ENCODE measurements around the gene FSTL1.

Gene FSTL1

GRCh38 chr3:120441776-120442175 is 9.0 kb downstream of the FSTL1 start:
- in situ Hi-C loops (cut with HindIII; ENCODE audit: low sequenced_read_pairs) = no loop called here

GRCh38 chr3:120440762-120441161 is 10.0 kb downstream of the FSTL1 start:
- in situ Hi-C loops (cut with HindIII; ENCODE audit: low sequenced_read_pairs) = no loop called here

- in situ Hi-C loops (cut with HindIII; ENCODE audit: low sequenced_read_pairs) = no loop called here
These were observed 10.6 kb downstream of the FSTL1 start for GRCh38 chr3:120440001-120440703.

GRCh38 chr3:120438665-120439370 is 12.0 kb downstream of the FSTL1 start:
- in situ Hi-C loops (cut with HindIII; ENCODE audit: low sequenced_read_pairs) = no loop called here

DNA sequence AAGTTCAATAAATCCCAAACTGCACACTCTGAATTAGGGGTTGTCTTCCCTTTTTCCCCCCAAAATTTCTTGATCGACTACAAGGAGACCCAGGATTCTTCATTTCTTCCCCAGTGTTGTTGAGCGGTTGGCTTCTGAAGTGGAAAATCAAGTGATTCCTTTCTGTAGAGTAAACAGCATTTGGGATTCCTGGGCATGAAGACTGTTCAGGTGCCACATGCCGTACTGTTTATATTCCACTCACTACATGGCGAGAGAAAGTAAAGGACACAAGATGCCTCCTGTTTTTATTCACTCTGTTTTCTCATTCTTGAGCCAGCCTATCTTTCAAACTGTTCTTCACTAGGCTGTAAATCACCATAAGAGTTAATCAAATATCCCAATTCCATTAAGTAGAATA is 12.6 kb downstream of the FSTL1 start:
- in situ Hi-C loops (cut with HindIII; ENCODE audit: low sequenced_read_pairs) = no loop called here

DNA sequence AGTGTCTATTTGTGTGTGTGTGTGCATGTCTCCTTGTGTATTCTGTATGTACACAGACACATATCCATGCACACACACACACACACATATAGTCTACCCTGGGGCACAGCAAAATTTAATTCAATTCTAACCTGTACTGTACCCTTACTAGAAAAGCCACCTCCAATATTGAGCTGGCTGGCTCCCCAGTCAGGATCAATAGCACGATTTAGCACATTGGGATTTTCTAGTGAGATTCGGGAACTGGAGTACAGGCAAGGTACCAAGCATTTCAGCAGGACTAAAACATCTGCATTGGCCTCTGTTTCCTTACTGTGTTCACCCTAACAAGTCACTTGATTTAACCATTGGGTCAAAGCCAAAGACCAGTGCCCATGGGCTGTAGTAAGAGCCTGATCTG is 13.2 kb downstream of the FSTL1 start:
- in situ Hi-C loops (cut with HindIII; ENCODE audit: low sequenced_read_pairs) = no loop called here

GRCh38 chr3:120436523-120437050 is 14.2 kb downstream of the FSTL1 start:
- in situ Hi-C loops (cut with HindIII; ENCODE audit: low sequenced_read_pairs) = no loop called here

- in situ Hi-C loops (cut with HindIII; ENCODE audit: low sequenced_read_pairs) = no loop called here
These were observed 15.2 kb downstream of the FSTL1 start for GRCh38 chr3:120435621-120436020.

- in situ Hi-C loops (cut with HindIII; ENCODE audit: low sequenced_read_pairs) = no loop called here
These were observed 17.0 kb downstream of the FSTL1 start for GRCh38 chr3:120433662-120434331.

DNA sequence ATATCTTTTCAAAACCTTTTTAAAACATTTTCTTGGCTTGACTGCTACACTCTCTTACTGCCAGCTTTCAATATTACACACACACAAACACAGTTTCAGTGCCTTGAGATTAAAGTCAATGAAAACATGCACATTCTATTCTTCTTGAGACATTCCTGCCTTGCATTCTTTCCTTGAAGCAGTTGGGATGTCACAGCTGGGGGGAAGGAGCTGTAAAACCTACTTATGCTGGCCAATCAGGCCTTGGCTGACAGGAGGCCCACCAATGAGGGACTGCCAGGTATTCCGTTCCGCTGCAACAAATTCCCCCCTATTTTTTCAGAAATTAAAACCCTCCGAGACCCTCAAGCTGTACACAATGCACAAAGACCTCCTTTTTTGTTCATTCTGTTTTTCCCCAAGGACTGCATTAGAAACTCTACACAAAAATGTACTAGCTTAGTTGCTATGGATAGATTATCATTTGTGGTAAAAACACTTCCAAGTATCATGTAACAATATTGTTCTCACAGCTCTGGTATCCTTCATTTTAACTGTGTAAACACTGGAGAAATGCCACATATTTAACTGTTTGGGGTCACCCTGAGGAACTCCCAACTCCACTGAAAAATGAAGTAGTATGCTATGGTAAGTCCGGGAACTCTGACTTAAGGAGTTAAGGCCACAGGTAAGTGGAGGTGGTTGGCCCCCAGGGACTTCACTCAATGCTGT is 18.5 kb downstream of the FSTL1 start:
- in situ Hi-C loops (cut with HindIII; ENCODE audit: low sequenced_read_pairs) = no loop called here

DNA sequence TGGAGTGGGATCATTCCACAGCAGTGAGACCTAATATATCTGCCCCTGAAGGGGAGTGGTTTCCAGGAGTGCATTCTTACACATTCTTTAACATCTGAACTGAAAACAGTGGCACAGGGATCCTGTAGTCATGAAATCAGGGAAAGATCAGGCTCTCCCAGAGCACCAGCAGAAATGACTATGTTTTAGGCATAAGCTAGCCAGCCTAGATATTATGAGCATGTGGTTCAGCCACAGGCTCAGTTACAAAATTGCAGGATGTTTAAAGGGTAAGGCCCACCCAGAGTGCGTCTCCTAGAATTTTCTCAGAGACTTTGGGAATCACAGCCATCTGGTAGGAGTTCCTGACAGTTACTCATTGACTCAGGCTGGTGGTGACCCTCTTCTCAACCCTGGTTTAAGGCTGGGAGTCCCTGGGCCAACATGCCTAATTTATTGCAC is 20.9 kb downstream of the FSTL1 start:
- in situ Hi-C loops (cut with HindIII; ENCODE audit: low sequenced_read_pairs) = loop anchor here (5.0 kb wide), 1 partner anchor 37 kb away; no protein-coding TSS in a partner anchor

DNA sequence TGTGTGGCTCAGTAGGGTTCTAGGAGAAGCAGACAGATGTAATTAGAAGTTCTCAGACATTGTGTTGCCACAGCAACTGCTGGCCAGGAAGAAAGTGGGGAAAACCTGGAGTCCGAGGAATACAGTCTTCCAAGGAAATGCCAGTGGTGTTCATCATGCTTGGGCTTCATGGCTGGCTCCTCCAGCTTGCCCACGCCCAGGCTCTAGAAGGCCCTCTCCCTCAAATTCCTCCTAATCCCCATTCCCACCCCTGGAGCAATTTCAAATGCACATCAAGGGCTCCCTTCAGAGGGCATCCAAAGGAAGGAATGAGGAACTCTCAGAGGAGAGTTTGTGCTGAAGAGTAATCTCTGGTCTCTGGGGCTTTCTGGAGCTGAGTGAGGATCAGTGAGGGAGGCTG is 21.9 kb downstream of the FSTL1 start:
- in situ Hi-C loops (cut with HindIII; ENCODE audit: low sequenced_read_pairs) = loop anchor here (5.0 kb wide), 1 partner anchor 38 kb away; no protein-coding TSS in a partner anchor

GRCh38 chr3:120427201-120427600 is 23.6 kb downstream of the FSTL1 start:
- in situ Hi-C loops (cut with HindIII; ENCODE audit: low sequenced_read_pairs) = loop anchor here (5.0 kb wide), 1 partner anchor 40 kb away; no protein-coding TSS in a partner anchor

DNA sequence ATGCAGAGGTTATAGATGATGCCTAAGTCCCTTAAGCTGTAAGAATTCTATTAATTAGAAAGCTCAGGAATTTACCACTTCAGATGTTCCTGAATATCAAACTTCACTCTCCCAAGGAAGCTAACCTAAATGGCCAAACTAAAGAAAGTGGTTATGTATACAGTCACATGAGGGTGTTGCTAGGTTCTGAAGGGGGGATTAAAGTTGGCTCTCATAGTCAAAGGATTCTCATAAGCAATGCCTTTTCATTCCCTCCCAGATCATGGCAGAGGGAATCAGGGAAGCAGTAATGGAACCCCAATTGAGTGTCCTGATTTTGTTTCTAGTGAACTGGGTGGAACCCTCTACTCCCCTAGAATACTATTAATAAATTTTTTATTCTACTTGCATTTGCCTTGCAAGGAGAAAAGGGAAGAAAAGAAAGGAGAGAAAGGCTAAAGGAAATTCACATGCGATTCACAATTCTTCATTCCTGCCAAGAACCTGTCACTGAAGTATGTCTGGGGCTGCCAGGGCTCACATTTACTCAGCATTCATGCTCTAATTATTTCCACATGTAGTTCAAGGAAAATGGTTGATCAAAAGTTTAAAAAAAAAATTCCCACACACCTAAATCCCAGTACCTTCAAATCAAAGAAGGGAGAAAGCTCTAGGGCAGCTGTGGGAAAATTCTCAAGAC is 25.1 kb downstream of the FSTL1 start:
- in situ Hi-C loops (cut with HindIII; ENCODE audit: low sequenced_read_pairs) = loop anchor here (5.0 kb wide), 1 partner anchor 42 kb away; no protein-coding TSS in a partner anchor

DNA sequence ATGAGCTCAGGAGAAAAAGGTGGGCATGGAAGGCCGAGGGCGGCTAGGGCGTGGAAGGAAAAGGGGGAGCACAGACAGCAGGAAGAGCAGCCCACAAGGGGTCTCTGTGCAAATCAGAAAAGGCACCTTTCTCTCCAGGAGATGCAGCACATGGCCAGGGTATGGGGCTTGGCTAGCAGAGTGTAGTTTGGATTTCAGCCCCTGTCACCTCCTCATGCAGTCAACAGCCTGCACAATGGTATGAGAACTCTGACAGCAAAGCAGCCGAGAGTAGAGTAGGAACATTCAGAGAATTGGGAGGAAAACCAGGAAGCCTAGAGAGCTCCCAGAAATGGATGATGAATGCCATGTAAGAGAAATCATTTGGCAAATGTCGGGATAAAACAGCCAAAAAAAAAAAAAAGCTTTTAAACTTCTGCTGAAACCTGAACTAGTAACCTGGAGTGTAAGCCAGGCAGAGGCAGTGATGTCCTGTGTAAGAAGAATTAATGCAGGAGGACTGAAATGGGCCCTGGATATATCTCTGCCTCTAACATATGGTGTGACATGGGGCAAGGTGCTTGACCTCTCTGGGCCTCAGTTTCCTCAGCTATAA is 25.7 kb downstream of the FSTL1 start:
- in situ Hi-C loops (cut with HindIII; ENCODE audit: low sequenced_read_pairs) = loop anchor here (5.0 kb wide), 2 partner anchors 42 to 77 kb away; no protein-coding TSS in a partner anchor

- in situ Hi-C loops (cut with HindIII; ENCODE audit: low sequenced_read_pairs) = loop anchor here (5.0 kb wide), 1 partner anchor 78 kb away; no protein-coding TSS in a partner anchor
These were observed 26.3 kb downstream of the FSTL1 start for GRCh38 chr3:120424506-120424905.

DNA sequence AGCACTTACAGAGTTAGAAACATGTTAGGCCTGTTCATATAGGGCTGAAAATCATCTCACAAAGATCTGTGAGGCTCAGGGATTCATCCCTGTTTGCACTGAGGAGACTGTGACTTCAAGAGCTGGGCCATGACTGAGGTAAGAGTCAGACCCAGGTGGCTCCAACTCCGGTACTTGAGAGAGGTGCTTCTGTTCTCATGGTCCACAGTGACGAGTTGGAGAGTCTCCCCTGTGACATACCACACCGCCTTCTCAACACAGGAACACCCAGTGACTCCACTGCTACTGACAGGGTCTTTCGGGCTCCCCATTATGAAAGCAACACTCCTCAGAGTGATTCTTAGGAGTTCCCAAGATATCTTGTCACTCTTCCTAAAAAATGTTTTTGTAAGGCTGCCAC is 27.4 kb downstream of the FSTL1 start:
- in situ Hi-C loops (cut with HindIII; ENCODE audit: low sequenced_read_pairs) = loop anchor here (5.0 kb wide), 1 partner anchor 79 kb away; no protein-coding TSS in a partner anchor

DNA sequence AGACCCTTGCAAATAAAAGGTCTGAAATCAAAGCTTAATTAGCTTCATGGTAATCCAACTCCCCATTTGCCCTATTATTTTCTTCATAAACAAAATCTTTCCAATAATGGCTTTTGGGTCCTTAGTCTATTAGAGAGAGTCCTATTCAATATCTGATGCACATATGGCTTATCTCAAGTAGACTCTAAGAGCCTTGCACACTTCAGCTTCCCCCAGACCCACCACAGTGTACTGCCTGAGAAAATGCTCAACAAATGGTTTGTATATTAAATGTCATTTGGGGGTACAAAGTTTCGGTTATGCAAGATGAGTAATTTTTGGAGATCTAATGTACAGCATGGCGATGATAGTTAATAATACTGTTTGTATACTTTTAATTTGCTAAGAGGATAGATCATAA is 28.9 kb downstream of the FSTL1 start:
- in situ Hi-C loops (cut with HindIII; ENCODE audit: low sequenced_read_pairs) = loop anchor here (5.0 kb wide), 1 partner anchor 80 kb away; no protein-coding TSS in a partner anchor

DNA sequence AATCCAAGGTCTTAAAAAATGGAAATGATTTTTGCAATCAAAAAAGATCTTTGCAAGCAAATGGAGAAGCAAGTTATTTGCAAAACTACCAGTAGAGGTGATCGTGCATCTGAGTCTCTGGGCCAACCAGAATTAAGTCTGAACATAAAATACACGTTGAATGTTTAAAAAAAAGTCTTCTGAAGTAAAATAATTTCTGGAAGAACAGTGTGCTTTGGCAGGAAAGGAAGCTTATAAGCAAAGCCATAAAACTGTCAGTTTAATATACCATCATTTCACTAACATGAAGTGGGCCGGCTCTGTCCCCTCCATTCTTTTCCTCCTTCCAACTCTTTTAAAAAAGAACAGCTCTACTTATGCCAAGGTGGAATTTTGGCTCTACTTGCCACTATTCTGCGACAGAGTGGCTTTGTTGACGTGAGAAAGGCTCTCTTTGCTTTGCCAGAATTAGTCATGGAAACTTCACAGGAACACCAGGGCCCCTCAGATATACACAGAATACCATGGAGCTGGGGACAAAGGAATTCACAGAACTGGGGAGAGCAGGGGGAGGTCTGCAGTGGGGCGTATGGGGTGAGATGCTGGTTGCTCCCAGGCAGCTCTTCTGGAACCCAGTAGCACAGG is 29.8 kb downstream of the FSTL1 start:
- in situ Hi-C loops (cut with HindIII; ENCODE audit: low sequenced_read_pairs) = loop anchor here (5.0 kb wide), 1 partner anchor 81 kb away; no protein-coding TSS in a partner anchor
